OCI-LY1 (cell line): Measurements from ENCODE around the gene SLC24A3.

Source experiments
- H2AFZ ChIP-seq: fragments of 200-600 bp; sonication (generic), shearing (Covaris generic); 2 replicates; pipeline ENCODE4 v1.6.0; 2014; ENCODE audit warnings: antibody characterized with exemption, mild to moderate bottlenecking, low read length
- H3F3A ChIP-seq: fragments of 200-600 bp; sonication (generic), shearing (Covaris generic); 2 replicates; pipeline ENCODE4 v1.6.0; 2014; ENCODE audit warnings: mild to moderate bottlenecking, antibody characterized with exemption, low read length, moderate library complexity; ENCODE audit not compliant: insufficient read depth
- H3K27ac ChIP-seq: fragments of 200-600 bp; sonication (generic); 2 replicates; pipeline ENCODE4 v1.5.1; 2014; ENCODE audit warnings: low read length, mixed run types, mild to moderate bottlenecking, low read depth; ENCODE audit not compliant: poor library complexity, severe bottlenecking
- H3K27me3 ChIP-seq: fragments of 200-600 bp; sonication (generic); 2 replicates; pipeline ENCODE4 v1.6.0; 2014; ENCODE audit warnings: antibody characterized with exemption, mild to moderate bottlenecking, low read length, moderate library complexity; ENCODE audit not compliant: insufficient read depth
- H3K36me3 ChIP-seq: fragments of 200-600 bp; sonication (generic); 2 replicates; pipeline ENCODE4 v1.6.1; 2014; ENCODE audit warnings: mild to moderate bottlenecking, antibody characterized with exemption, low read length, moderate library complexity, mixed read lengths; ENCODE audit not compliant: insufficient read depth
- H3K4me1 ChIP-seq: fragments of 200-600 bp; sonication (generic); 2 replicates; pipeline ENCODE4 v1.5.1; 2014; ENCODE audit warnings: mild to moderate bottlenecking, low read length, moderate library complexity; ENCODE audit not compliant: insufficient read depth, severe bottlenecking
- H3K4me2 ChIP-seq: fragments of 200-600 bp; sonication (generic), shearing (Covaris generic); 2 replicates; pipeline ENCODE4 v1.6.1; 2014; ENCODE audit warnings: low read length
- H3K4me3 ChIP-seq: fragments of 200-600 bp; sonication (generic); 2 replicates; pipeline ENCODE4 v1.5.1; 2014; ENCODE audit warnings: low read length, low read depth, mild to moderate bottlenecking, mixed read lengths; ENCODE audit not compliant: poor library complexity, severe bottlenecking
- H3K79me2 ChIP-seq: fragments of 200-600 bp; shearing (Covaris generic); 2 replicates; pipeline ENCODE4 v1.6.1; 2016; ENCODE audit warnings: mixed run types, low read length, mixed read lengths; ENCODE audit not compliant: insufficient read depth
- H3K9ac ChIP-seq: fragments of 200-600 bp; sonication (generic), shearing (Covaris generic); 2 replicates; pipeline ENCODE4 v1.6.1; 2014; ENCODE audit warnings: mild to moderate bottlenecking, low read length, mixed read lengths
- H3K9me2 ChIP-seq: fragments of 200-600 bp; sonication (generic), shearing (Covaris generic); 2 replicates; pipeline ENCODE4 v1.6.1; 2014; ENCODE audit warnings: low read depth, mild to moderate bottlenecking, low read length, mixed read lengths
- H3K9me3 ChIP-seq: fragments of 200-600 bp; shearing (Covaris generic); 2 replicates; pipeline ENCODE4 v1.6.1; 2014; ENCODE audit warnings: low read length, mixed read lengths
- H4K20me1 ChIP-seq: fragments of 200-600 bp; sonication (generic), shearing (Covaris generic); 2 replicates; pipeline ENCODE4 v1.6.0; 2016; ENCODE audit warnings: mild to moderate bottlenecking, low read length; ENCODE audit not compliant: insufficient read depth
- EZH2 ChIP-seq: fragments of 200-600 bp; sonication (generic), shearing (Covaris generic); IDR thresholded peaks from 2 replicates; pipeline ENCODE4 v1.8.0; 2017; ENCODE audit warnings: borderline replicate concordance, mixed run types, mild to moderate bottlenecking, antibody characterized with exemption, low read length, moderate library complexity, mixed read lengths
- TF ChIP-seq, protein P1 (sequence below): fragments of 200-600 bp; sonication (generic), shearing (Covaris generic); IDR thresholded peaks from 2 replicates; pipeline ENCODE4 v1.5.1; 2017; ENCODE audit warnings: mild to moderate bottlenecking, antibody characterized with exemption, low read length, moderate library complexity, mixed read lengths

Gene SLC24A3

DNA sequence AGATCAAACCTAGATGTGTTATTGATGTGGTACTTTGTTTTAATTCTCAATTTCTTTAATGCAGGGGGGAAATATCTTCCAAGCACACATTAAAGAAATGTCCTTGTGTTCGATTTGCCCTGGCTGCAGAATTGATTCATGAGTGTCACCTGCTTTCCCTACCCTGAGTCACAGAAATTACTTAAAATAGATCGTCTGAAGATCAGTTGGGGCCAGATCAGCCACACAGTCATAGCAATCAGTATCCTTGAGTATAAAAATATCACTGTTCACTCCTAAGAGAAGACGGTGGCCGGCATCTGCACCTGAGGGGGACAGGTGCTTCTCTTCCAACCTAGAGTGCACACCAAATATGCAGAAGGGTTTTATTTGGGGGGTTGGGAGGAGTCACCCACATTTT, 430.4 kb downstream of the SLC24A3 start:
- TF ChIP-seq, protein P1, sequence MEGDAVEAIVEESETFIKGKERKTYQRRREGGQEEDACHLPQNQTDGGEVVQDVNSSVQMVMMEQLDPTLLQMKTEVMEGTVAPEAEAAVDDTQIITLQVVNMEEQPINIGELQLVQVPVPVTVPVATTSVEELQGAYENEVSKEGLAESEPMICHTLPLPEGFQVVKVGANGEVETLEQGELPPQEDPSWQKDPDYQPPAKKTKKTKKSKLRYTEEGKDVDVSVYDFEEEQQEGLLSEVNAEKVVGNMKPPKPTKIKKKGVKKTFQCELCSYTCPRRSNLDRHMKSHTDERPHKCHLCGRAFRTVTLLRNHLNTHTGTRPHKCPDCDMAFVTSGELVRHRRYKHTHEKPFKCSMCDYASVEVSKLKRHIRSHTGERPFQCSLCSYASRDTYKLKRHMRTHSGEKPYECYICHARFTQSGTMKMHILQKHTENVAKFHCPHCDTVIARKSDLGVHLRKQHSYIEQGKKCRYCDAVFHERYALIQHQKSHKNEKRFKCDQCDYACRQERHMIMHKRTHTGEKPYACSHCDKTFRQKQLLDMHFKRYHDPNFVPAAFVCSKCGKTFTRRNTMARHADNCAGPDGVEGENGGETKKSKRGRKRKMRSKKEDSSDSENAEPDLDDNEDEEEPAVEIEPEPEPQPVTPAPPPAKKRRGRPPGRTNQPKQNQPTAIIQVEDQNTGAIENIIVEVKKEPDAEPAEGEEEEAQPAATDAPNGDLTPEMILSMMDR: no peak
- TF ChIP-seq EZH2: no peak
- Histone ChIP-seq H3K9me2 (no peaks in the 10 kb centered on the region), H2AFZ (no peak overlapping the region), H3F3A (no peaks in the 10 kb centered on the region), H3K79me2 (no peaks in the 10 kb centered on the region), H3K4me3 (no peak overlapping the region), H3K4me2 (no peak overlapping the region), H3K9me3 (no peaks in the 10 kb centered on the region), H3K36me3 (no peaks in the 10 kb centered on the region), H3K9ac (no peak overlapping the region), H3K4me1 (no peaks in the 10 kb centered on the region), H4K20me1 (no peaks in the 10 kb centered on the region), H3K27ac (no peak overlapping the region), H3K27me3 (no peaks in the 10 kb centered on the region)

DNA sequence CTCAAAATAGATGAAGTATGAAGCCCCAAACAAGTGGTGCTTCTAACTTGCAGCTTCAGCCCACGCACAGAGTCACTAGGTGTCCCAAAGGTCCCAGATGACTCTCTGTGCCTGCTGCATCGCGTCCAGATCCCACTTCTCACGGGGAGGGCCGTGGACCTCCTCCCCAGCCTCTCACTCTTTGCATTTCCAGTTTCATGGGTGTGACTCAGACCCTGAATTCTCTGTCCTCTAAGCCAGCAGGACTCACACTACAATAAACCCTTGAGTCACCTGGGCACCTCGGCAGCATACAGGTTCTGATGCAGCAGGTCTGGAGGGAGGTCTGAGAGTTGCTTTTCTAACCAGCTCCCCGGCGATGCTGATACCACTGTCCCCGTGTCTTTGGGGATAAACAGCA, 431.6 kb downstream of the SLC24A3 start:
- no peaks in the 10 kb centered on the region for H3K27me3 ChIP-seq
- H3K4me2 ChIP-seq: no peak overlapping the region
- H3K4me3 ChIP-seq: no peak overlapping the region
- no peaks in the 10 kb centered on the region for H3K79me2 ChIP-seq
- H3K4me1 ChIP-seq: no peaks in the 10 kb centered on the region
- H2AFZ ChIP-seq: no peak overlapping the region
- no peak overlapping the region for H3K9ac ChIP-seq
- no peaks in the 10 kb centered on the region for H3K36me3 ChIP-seq
- TF ChIP-seq, protein P1: no peak
- TF ChIP-seq EZH2: no peak
- H3F3A ChIP-seq: no peaks in the 10 kb centered on the region
- H3K27ac ChIP-seq: no peak overlapping the region
- no peaks in the 10 kb centered on the region for H3K9me3 ChIP-seq
- H4K20me1 ChIP-seq: no peaks in the 10 kb centered on the region
- H3K9me2 ChIP-seq: no peaks in the 10 kb centered on the region

DNA sequence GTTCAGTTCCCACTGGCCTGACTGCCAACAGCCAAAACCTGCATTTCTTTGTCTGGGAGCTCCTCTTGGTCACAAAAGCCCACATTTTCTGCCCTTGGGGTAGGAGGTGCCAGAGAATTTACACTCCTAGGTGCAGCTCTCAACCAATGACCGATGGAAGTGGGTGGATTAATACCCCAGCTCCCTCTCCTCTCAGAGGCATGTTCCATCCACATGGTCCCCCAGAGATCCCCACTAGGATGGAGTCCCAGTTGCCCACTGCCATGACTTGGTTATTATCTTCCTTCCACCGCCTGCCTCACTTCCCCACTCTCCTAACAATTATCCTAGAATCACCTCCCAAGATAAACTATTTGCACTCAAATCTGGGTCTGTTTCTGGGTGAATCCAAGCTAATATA, 434.5 kb downstream of the SLC24A3 start:
- Histone ChIP-seq H4K20me1 (no peaks in the 10 kb centered on the region), H3F3A (no peaks in the 10 kb centered on the region), H3K27ac (no peak overlapping the region), H2AFZ (no peak overlapping the region), H3K4me2 (no peak overlapping the region), H3K9ac (no peak overlapping the region), H3K4me1 (no peaks in the 10 kb centered on the region), H3K9me3 (no peaks in the 10 kb centered on the region), H3K9me2 (no peaks in the 10 kb centered on the region), H3K27me3 (no peaks in the 10 kb centered on the region), H3K36me3 (no peaks in the 10 kb centered on the region), H3K4me3 (no peak overlapping the region), H3K79me2 (no peaks in the 10 kb centered on the region)
- TF ChIP-seq EZH2: no peak
- TF ChIP-seq, protein P1: no peak
